ENCODE measurements around the gene OR13C3. TPM values are rescaled to one million over a fixed set of nuclear protein-coding genes. Genes with fewer than 3 reads are reported as not detected.
"Not testable (repeated sequence)": the region's sequence is repeated elsewhere in the genome, so short reads cannot be mapped to it uniquely, and the experiment has no call there.

The OR13C3 gene
- polyA plus RNA-seq, 2 of the 4 experiments (the other 2 are of a cell fraction): not detected

- DNase-seq (ENCODE audit: low read depth in 1 of 2, low spot score in 1 of 2) (no peak), ATAC-seq (no peak), FAIRE-seq (no peak)
- H3K4me1 ChIP-seq: no peaks in the 10 kb centered on the region
- H3K4me2 ChIP-seq: no peak overlapping the region
- TF ChIP-seq CBX2 (IDR thresholded peaks at IDR 0.05; ENCODE audit: borderline replicate concordance, low read depth) (no peak), PHF8 (IDR thresholded peaks at IDR 0.05; ENCODE audit: borderline replicate concordance, low read depth) (no peak), JUNB (IDR thresholded peaks at IDR 0.05) (no peak), MAX (IDR thresholded peaks at IDR 0.05) (no peak), ZSCAN20 (CRISPR knock-in tag; IDR thresholded peaks at IDR 0.05) (no peak), KDM1A (IDR thresholded peaks at IDR 0.05; ENCODE audit: low read depth) (no peak), RCOR1 (IDR thresholded peaks at IDR 0.05; ENCODE audit: low read depth, low read length) (no peak)
- 15% methylated on average over 4 of the region's 4 CpGs for WGBS (ENCODE audit: missing lambda C conversion rate)
- ChIA-PET POLR2A (no interaction called here), CTCF (interaction anchor here (0.6 kb wide), 1 partner anchor 26 kb away, joined by 3 read pairs; no protein-coding TSS in a partner anchor)
- H3K27ac ChIP-seq: no peak overlapping the region
- H3K4me3 ChIP-seq: no peak overlapping the region
- H3K9me3 ChIP-seq: no peaks in the 10 kb centered on the region
These were observed 8.0 kb upstream of the OR13C3 start for GRCh38 chr9:104544644-104545043.

GRCh38 chr9:104539275-104539674, 2.6 kb upstream of the OR13C3 start:
- TF ChIP-seq CHD2 (IDR thresholded peaks at IDR 0.05; ENCODE audit: low read length, partially characterized antibody) (no peak), MYC (IDR thresholded peaks at IDR 0.05; ENCODE audit: borderline replicate concordance, low read length) (no peak), TP53 (CRISPR knock-in tag; IDR thresholded peaks at IDR 0.05) (no peak)
- no peak for DNase-seq (ENCODE audit: low read depth in 1 of 2, low spot score in 1 of 2)
- no peaks in the 10 kb centered on the region for H3K4me1 ChIP-seq
- ChIA-PET POLR2A (no interaction called here), CTCF (interaction anchor here (0.6 kb wide), 1 partner anchor 22 kb away, joined by 3 read pairs; no protein-coding TSS in a partner anchor)
- FAIRE-seq: no peak
- ATAC-seq: no peak
- WGBS (ENCODE audit: missing lambda C conversion rate): 4% methylated on average over 1 of the region's 1 CpG
- H3K4me2 ChIP-seq: no peak overlapping the region
- no peak overlapping the region for H3K27ac ChIP-seq
- no peaks in the 10 kb centered on the region for H3K9me3 ChIP-seq
- H3K4me3 ChIP-seq: no peak overlapping the region

DNA sequence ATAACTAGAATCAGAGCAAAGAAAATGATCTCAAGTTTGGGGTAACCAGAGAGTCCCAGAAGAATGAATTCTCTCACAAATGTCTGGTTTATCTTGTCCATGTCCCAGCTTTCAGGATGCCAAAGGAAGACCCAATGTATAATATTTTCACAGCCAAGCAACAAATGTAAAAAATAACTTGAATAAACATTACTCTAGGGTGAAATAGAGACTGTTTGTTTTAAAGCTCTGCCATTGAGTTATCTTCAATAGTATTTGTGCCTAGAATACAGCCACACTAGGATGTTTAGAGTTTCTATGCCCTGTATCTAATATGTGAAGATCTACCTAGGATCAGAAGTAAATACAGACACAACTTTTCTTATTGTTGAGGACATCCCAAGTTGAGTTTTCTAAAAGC, 9.5 kb downstream of the OR13C3 start, which contains the start of gene OR13C4:
Gene OR13C4, minus strand, starts transcription at position 101 of the 400 bp plus-strand sequence. Its CDS starts 0 bp downstream, at position 101.
- ATAC-seq: no peak

GRCh38 chr9:104520241-104520640, 16.4 kb downstream of the OR13C3 start:
- H3K4me2 ChIP-seq; ATAC-seq; FAIRE-seq; H3K27ac ChIP-seq; H3K4me3 ChIP-seq; H3K4me1 ChIP-seq; CTCF ChIA-PET; DNase-seq (ENCODE audit: low read depth in 1 of 2, low spot score in 1 of 2); POLR2A ChIA-PET; H3K9me3 ChIP-seq: not testable (repeated sequence)
- 14% methylated on average over 10 of the region's 10 CpGs for WGBS (ENCODE audit: missing lambda C conversion rate)

More for the DNA sequence above, 9.5 kb downstream of the OR13C3 start, which contains the start of gene OR13C4:
- H3K4me1 ChIP-seq: no peaks in the 10 kb centered on the region
- DNase-seq (ENCODE audit: low read depth in 1 of 2, low spot score in 1 of 2) (no peak), FAIRE-seq (no peak)
- H3K9me3 ChIP-seq: no peaks in the 10 kb centered on the region
- ChIA-PET POLR2A (no interaction called here), CTCF (no interaction called here)
- no peak within 1 kb of the TSS for H3K4me3 ChIP-seq
- no peak within 1 kb of the TSS for H3K27ac ChIP-seq
- TF ChIP-seq FOSB (CRISPR knock-in tag; IDR thresholded peaks at IDR 0.05) (no peak), HMGXB4 (CRISPR knock-in tag; IDR thresholded peaks at IDR 0.05; ENCODE audit: borderline replicate concordance) (no peak), CEBPB (IDR thresholded peaks at IDR 0.05) (no peak), SMC3 (IDR thresholded peaks at IDR 0.05) (no peak), RARB (CRISPR knock-in tag; IDR thresholded peaks at IDR 0.05) (no peak), FOSL2 (IDR thresholded peaks at IDR 0.05) (no peak), FOSL2 (CRISPR knock-in tag; IDR thresholded peaks at IDR 0.05) (no peak), E2F6 (IDR thresholded peaks at IDR 0.05; ENCODE audit: borderline replicate concordance, low read depth) (no peak), JUN (IDR thresholded peaks at IDR 0.05) (no peak), MAX (IDR thresholded peaks at IDR 0.05) (no peak), CBX8 (IDR thresholded peaks at IDR 0.05) (no peak), TFCP2L1 (CRISPR knock-in tag; IDR thresholded peaks at IDR 0.05) (no peak), RNF2 (IDR thresholded peaks at IDR 0.05; ENCODE audit: borderline replicate concordance, low read depth) (no peak), NFE2L2 (conservative IDR thresholded peaks at IDR 0.05; ENCODE audit: low read length) (no peak), NPAS2 (CRISPR knock-in tag; IDR thresholded peaks at IDR 0.05; ENCODE audit: borderline replicate concordance) (no peak), MAZ (IDR thresholded peaks at IDR 0.05; ENCODE audit: borderline replicate concordance, low read depth, low read length) (no peak), CBX2 (IDR thresholded peaks at IDR 0.05; ENCODE audit: borderline replicate concordance, low read depth) (no peak), JUNB (IDR thresholded peaks at IDR 0.05) (no peak), GATA3 (IDR thresholded peaks at IDR 0.05; ENCODE audit: borderline replicate concordance) (no peak), EHMT2 (IDR thresholded peaks at IDR 0.05; ENCODE audit: low read depth) (no peak)
- no peak within 1 kb of the TSS for H3K4me2 ChIP-seq

Measured in A549 (cell line).